Right atrium auricular region (tissue), 2 donors: ENCODE data around the gene ELMO1. TPM values are rescaled to one million over a fixed set of nuclear protein-coding genes. Genes with fewer than 3 reads are reported as not detected.

Experiments
- DNase-seq: peaks from one replicate; pipeline ENCODE4 v3.0.0-alpha.2; 2019; ENCODE audit warnings: low spot score
- H3K27ac ChIP-seq, 2 donors: fragments of 200-600 bp; sonication (generic); 1 replicate in 1 of 2; 2 replicates in 1 of 2; pipeline ENCODE4 v1.5.1; 2016 to 2019
- H3K27me3 ChIP-seq, 2 donors: fragments of 200-600 bp; sonication (generic); one replicate each; pipeline versions ENCODE4 v1.5.1 to v1.6.0; 2017 to 2019
- H3K36me3 ChIP-seq: fragments of 200-600 bp; sonication (generic); one replicate; pipeline ENCODE4 v1.5.1; 2016
- H3K4me1 ChIP-seq, 2 donors: fragments of 200-600 bp; sonication (generic); one replicate each; pipeline versions ENCODE4 v1.5.1 to v1.6.0; 2017 to 2019
- H3K4me3 ChIP-seq, 2 donors: fragments of 200-600 bp; sonication (generic); 1 replicate in 1 of 2; 2 replicates in 1 of 2; pipeline ENCODE4 v1.5.1; 2017 to 2019; ENCODE audit warnings: mild to moderate bottlenecking in 1 of 2, moderate library complexity in 1 of 2
- H3K9me3 ChIP-seq, 2 donors: fragments of 200-600 bp; sonication (generic); one replicate each; pipeline ENCODE4 v1.5.1; 2019
- CTCF ChIP-seq, 2 donors: fragments of 200-600 bp; sonication (generic); IDR thresholded peaks; one replicate each; pipeline ENCODE4 v1.5.1; 2019; ENCODE audit warnings: antibody characterized with exemption in 2 of 2
- total RNA-seq, 2 donors: library from RNA; depleted of rRNA; stranded (reverse); fragments of >200 nt; gene quantifications; one replicate each; pipeline ENCODE4 v1.1.0, GENCODE V29; 2016

The ELMO1 gene
- total RNA-seq, 2 donors from 2014 or later = 24.4 to 45.1 TPM

- Histone ChIP-seq H3K9me3 (no peaks in the 10 kb centered on the region), H3K4me3 (no peak overlapping the region), H3K27ac (no peak overlapping the region), H3K27me3 (no peaks in the 10 kb centered on the region), H3K4me1 (peaks cover 0 to 7% of the 10 kb centered on the region in 2 donors), H3K36me3 (peaks cover 5% of the 10 kb centered on the region)
- TF ChIP-seq CTCF (IDR thresholded peaks at IDR 0.05) = no peak
- DNase-seq = no peak
Measured at GRCh38 chr7:37092548-37092947, 356.1 kb downstream of the ELMO1 start.

GRCh38 chr7:37089972-37090371 is 358.7 kb downstream of the ELMO1 start:
- no peak overlapping the region for H3K27ac ChIP-seq
- no peaks in the 10 kb centered on the region for H3K36me3 ChIP-seq
- H3K27me3 ChIP-seq = no peaks in the 10 kb centered on the region
- no peak for DNase-seq
- no peak overlapping the region for H3K4me3 ChIP-seq
- peaks cover 0 to 7% of the 10 kb centered on the region in 2 donors for H3K4me1 ChIP-seq
- no peaks in the 10 kb centered on the region for H3K9me3 ChIP-seq
- TF ChIP-seq CTCF (IDR thresholded peaks at IDR 0.05) = no peak

DNA sequence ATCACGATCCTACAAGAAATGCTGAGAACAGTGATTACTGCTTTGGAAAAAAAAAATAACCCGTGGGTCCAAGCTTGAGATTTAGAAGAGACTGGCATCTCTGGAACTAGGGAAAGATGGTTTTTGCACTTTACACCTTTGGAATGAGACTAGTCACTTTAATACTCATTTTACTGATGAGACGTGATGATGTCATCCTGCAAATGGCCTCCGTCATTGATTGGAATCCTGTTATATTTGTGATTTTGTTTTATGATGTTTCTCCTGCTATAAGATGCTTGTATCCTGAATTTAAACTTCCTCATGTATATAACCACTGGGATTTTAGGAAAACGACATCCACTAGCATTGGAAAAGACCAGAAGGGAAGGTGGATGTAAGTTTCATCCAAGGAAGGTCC is 363.1 kb downstream of the ELMO1 start:
- Histone ChIP-seq H3K27me3 (no peaks in the 10 kb centered on the region), H3K36me3 (no peaks in the 10 kb centered on the region), H3K27ac (no peak overlapping the region), H3K4me1 (peaks cover 0 to 26% of the 10 kb centered on the region in 2 donors), H3K4me3 (no peak overlapping the region), H3K9me3 (no peaks in the 10 kb centered on the region)
- DNase-seq = no peak
- no peak for TF ChIP-seq CTCF (IDR thresholded peaks at IDR 0.05)

DNA sequence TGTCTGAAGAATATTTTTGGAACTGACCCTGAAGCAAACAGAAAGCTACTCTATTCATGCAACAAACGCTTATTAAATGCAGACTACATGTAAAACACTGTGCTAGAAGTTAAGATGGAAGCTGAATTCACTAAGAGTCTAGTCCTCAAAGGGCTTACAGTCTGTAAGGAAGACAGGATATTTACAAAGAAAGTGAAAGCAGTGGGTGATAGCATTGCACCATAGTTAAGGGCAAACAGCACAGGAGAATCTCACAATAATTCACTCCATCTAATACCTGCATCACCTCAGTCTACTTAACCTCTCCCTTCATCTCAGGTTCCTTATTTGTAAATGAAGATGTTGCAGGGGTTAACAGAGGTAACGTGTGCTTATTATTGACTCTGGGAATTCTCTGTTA is 364.4 kb downstream of the ELMO1 start:
- peak overlapping the region; percentile 61 to 70 for H3K27ac ChIP-seq
- TF ChIP-seq CTCF (IDR thresholded peaks at IDR 0.05) = no peak
- DNase-seq = no peak
- no peaks in the 10 kb centered on the region for H3K27me3 ChIP-seq
- peaks cover 0 to 19% of the 10 kb centered on the region in 2 donors for H3K4me1 ChIP-seq
- H3K36me3 ChIP-seq = no peaks in the 10 kb centered on the region
- H3K4me3 ChIP-seq = no peak overlapping the region
- no peaks in the 10 kb centered on the region for H3K9me3 ChIP-seq

GRCh38 chr7:37083311-37084096 is 365.2 kb downstream of the ELMO1 start:
- no peak for DNase-seq
- TF ChIP-seq CTCF (IDR thresholded peaks at IDR 0.05) = no peak
- no peaks in the 10 kb centered on the region for H3K36me3 ChIP-seq
- H3K27ac ChIP-seq = peak overlapping the region; percentile 61 to 70
- H3K27me3 ChIP-seq = no peaks in the 10 kb centered on the region
- H3K4me1 ChIP-seq = peaks cover 0 to 19% of the 10 kb centered on the region in 2 donors
- H3K9me3 ChIP-seq = no peaks in the 10 kb centered on the region
- H3K4me3 ChIP-seq = no peak overlapping the region

DNA sequence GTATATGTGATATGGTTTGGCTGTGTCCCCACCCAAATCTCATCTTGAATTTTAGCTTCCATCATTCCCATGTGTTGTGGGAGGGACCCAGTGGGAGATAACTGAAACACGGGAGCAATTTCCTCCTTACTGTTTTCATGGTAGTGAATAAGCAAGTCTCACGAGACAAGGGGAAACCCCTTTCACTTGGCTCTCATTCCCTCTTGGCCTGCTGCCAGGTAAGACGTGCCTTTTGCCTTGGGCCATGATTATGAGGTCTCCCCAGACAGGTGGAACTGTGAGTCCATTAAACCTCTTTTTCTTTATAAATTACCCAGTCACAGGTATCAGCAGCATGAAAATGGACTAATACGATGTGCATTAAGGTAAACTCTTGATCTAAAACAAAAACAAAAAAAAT is 367.2 kb downstream of the ELMO1 start:
- Histone ChIP-seq H3K4me1 (peaks cover 0 to 19% of the 10 kb centered on the region in 2 donors), H3K36me3 (no peaks in the 10 kb centered on the region), H3K27me3 (no peaks in the 10 kb centered on the region), H3K9me3 (no peaks in the 10 kb centered on the region), H3K4me3 (no peak overlapping the region), H3K27ac (no peak overlapping the region)
- no peak for TF ChIP-seq CTCF (IDR thresholded peaks at IDR 0.05)
- no peak for DNase-seq
